ENCODE data around the gene AKT3. TPM values are rescaled to one million over a fixed set of nuclear protein-coding genes. Genes with fewer than 3 reads are reported as not detected.

The AKT3 gene
- total and polyA plus RNA-seq, 8 donors: 5.5 to 100 (median 13.8) TPM

GRCh38 chr1:243792891-243793290, 57.2 kb downstream of the AKT3 start:
- intact Hi-C loops (cut with DNase I; ENCODE audit: low total_unique reads): no loop called here
- TF ChIP-seq CTCF (IDR thresholded peaks at IDR 0.05): no peak
- TF ChIP-seq EP300 (IDR thresholded peaks at IDR 0.05): no peak
- no peak for TF ChIP-seq POLR2AphosphoS5 (IDR thresholded peaks at IDR 0.05)
- no peak for TF ChIP-seq POLR2A (IDR thresholded peaks at IDR 0.05)
- WGBS, 5 donors: 46 to 67% (median 56%) methylated on average over 3 of the region's 3 CpGs
- Histone ChIP-seq H3K36me3 (no peaks in the 10 kb centered on the region), H3K4me3 (no peak overlapping the region), H3K27ac (peak overlapping the region in 1 of 5 donors; percentile 41), H3K27me3 (no peaks in the 10 kb centered on the region), H3K9me3 (no peaks in the 10 kb centered on the region), H3K4me1 (peaks cover 0 to 42% (median 16%) of the 10 kb centered on the region in 4 donors)
- DNase-seq: no peak

- no peak for DNase-seq
- intact Hi-C loops (cut with DNase I; ENCODE audit: low total_unique reads): no loop called here
Observed at GRCh38 chr1:243792401-243792800, 57.6 kb downstream of the AKT3 start.

GRCh38 chr1:243791586-243792267, 58.3 kb downstream of the AKT3 start:
- H3K9me3 ChIP-seq: no peaks in the 10 kb centered on the region
- TF ChIP-seq POLR2AphosphoS5 (IDR thresholded peaks at IDR 0.05): peak in 2 of 3 donors; percentile 34 to 40
- TF ChIP-seq EP300 (IDR thresholded peaks at IDR 0.05): no peak
- no peak for TF ChIP-seq CTCF (IDR thresholded peaks at IDR 0.05)
- no peak for TF ChIP-seq POLR2A (IDR thresholded peaks at IDR 0.05)
- H3K36me3 ChIP-seq: no peaks in the 10 kb centered on the region
- no peak overlapping the region for H3K4me3 ChIP-seq
- peaks cover 0 to 48% (median 16%) of the 10 kb centered on the region in 4 donors for H3K4me1 ChIP-seq
- peak overlapping the region in 3 of 5 donors; percentile 36 to 47 (median 41) for H3K27ac ChIP-seq
- intact Hi-C loops (cut with DNase I; ENCODE audit: low total_unique reads): no loop called here
- peak in 1 of 2 donors; percentile 7 for DNase-seq
- 47 to 65% (median 56%) methylated on average over 4 of the region's 4 CpGs for WGBS, 5 donors
- H3K27me3 ChIP-seq: no peaks in the 10 kb centered on the region

More at GRCh38 chr1:243792401-243792800, 57.6 kb downstream of the AKT3 start:
- WGBS, 5 donors: 66 to 80% (median 71%) methylated on average over 2 of the region's 2 CpGs
- H3K27me3 ChIP-seq: no peaks in the 10 kb centered on the region
- H3K36me3 ChIP-seq: no peaks in the 10 kb centered on the region
- peaks cover 0 to 42% (median 16%) of the 10 kb centered on the region in 4 donors for H3K4me1 ChIP-seq
- H3K4me3 ChIP-seq: no peak overlapping the region
- H3K27ac ChIP-seq: peak overlapping the region in 3 of 5 donors; percentile 36 to 47 (median 41)
- no peaks in the 10 kb centered on the region for H3K9me3 ChIP-seq
- TF ChIP-seq POLR2AphosphoS5 (IDR thresholded peaks at IDR 0.05) (no peak), POLR2A (IDR thresholded peaks at IDR 0.05) (no peak), CTCF (IDR thresholded peaks at IDR 0.05) (no peak), EP300 (IDR thresholded peaks at IDR 0.05) (no peak)

GRCh38 chr1:243790404-243790803, 59.6 kb downstream of the AKT3 start:
- no peaks in the 10 kb centered on the region for H3K9me3 ChIP-seq
- H3K27ac ChIP-seq: peak overlapping the region in 2 of 5 donors; percentile 36 to 41
- H3K27me3 ChIP-seq: no peaks in the 10 kb centered on the region
- H3K36me3 ChIP-seq: no peaks in the 10 kb centered on the region
- no peak overlapping the region for H3K4me3 ChIP-seq
- peaks cover 0 to 61% (median 21%) of the 10 kb centered on the region in 4 donors for H3K4me1 ChIP-seq
- no peak for DNase-seq
- intact Hi-C loops (cut with DNase I; ENCODE audit: low total_unique reads): no loop called here
- WGBS, 5 donors: 49 to 64% (median 53%) methylated on average over 3 of the region's 3 CpGs
- TF ChIP-seq EP300 (IDR thresholded peaks at IDR 0.05): no peak
- TF ChIP-seq CTCF (IDR thresholded peaks at IDR 0.05): no peak
- no peak for TF ChIP-seq POLR2A (IDR thresholded peaks at IDR 0.05)
- TF ChIP-seq POLR2AphosphoS5 (IDR thresholded peaks at IDR 0.05): no peak
